ENCODE results near the gene DPP6.

The DPP6 gene

GRCh38 chr7:154347700-154348266 lies 295.6 kb downstream of the DPP6 start:
- no peak for DNase-seq

GRCh38 chr7:154350892-154351291 lies 298.7 kb downstream of the DPP6 start:
- DNase-seq = no peak

- DNase-seq = no peak
These were observed 301.2 kb downstream of the DPP6 start for GRCh38 chr7:154353355-154353767.

- no peak for DNase-seq
These were observed 312.0 kb downstream of the DPP6 start for GRCh38 chr7:154364170-154364569.

- no peak for DNase-seq
These were observed 319.2 kb downstream of the DPP6 start for GRCh38 chr7:154371424-154371823.

GRCh38 chr7:154372011-154372601 lies 319.9 kb downstream of the DPP6 start:
- DNase-seq = no peak

- DNase-seq = no peak
These were observed 321.8 kb downstream of the DPP6 start for GRCh38 chr7:154373956-154374355.

GRCh38 chr7:154375956-154376355 lies 323.8 kb downstream of the DPP6 start:
- DNase-seq = no peak

GRCh38 chr7:154380771-154381170 lies 328.6 kb downstream of the DPP6 start:
- DNase-seq = no peak

- no peak for DNase-seq
These were observed 330.8 kb downstream of the DPP6 start for GRCh38 chr7:154383045-154383444.

GRCh38 chr7:154385214-154385613 lies 333.0 kb downstream of the DPP6 start:
- DNase-seq = no peak

GRCh38 chr7:154387252-154387651 lies 335.1 kb downstream of the DPP6 start:
- DNase-seq = no peak

GRCh38 chr7:154388412-154388811 lies 336.2 kb downstream of the DPP6 start:
- no peak for DNase-seq

GRCh38 chr7:154388999-154389398 lies 336.8 kb downstream of the DPP6 start:
- DNase-seq = no peak

GRCh38 chr7:154390961-154391360 lies 338.8 kb downstream of the DPP6 start:
- DNase-seq = no peak

- no peak for DNase-seq
These were observed 342.6 kb downstream of the DPP6 start for GRCh38 chr7:154394804-154395203.

- no peak for DNase-seq
These were observed 354.1 kb downstream of the DPP6 start for GRCh38 chr7:154406312-154406711.

GRCh38 chr7:154409703-154410311 lies 357.6 kb downstream of the DPP6 start:
- no peak for DNase-seq

GRCh38 chr7:154412105-154412504 lies 359.9 kb downstream of the DPP6 start:
- DNase-seq = no peak

- DNase-seq = no peak
These were observed 363.7 kb downstream of the DPP6 start for GRCh38 chr7:154415709-154416399.

- DNase-seq = no peak
These were observed 364.5 kb downstream of the DPP6 start for GRCh38 chr7:154416714-154417113.

- no peak for DNase-seq
These were observed 367.1 kb downstream of the DPP6 start for GRCh38 chr7:154419344-154419743.

GRCh38 chr7:154423231-154423630 lies 371.0 kb downstream of the DPP6 start:
- no peak for DNase-seq

- DNase-seq = no peak
These were observed 372.2 kb downstream of the DPP6 start for GRCh38 chr7:154424350-154424749.

Measured in activated CD4-positive, alpha-beta T cell treated with anti-CD3 and anti-CD28 coated beads, Interleukin-10, Interleukin-2, amounts not matched to agents 100 ng/mL and 50 ng/mL, durations not matched to agents 16 hours and 8 hours (primary cell).